Measurements from ENCODE around the gene IFNAR1.

GRCh38 chr21:33327792-33328433, 3.1 kb downstream of the IFNAR1 start:
- TF ChIP-seq POLR2A (IDR thresholded peaks at IDR 0.05; ENCODE audit: low read length), result no peak
- TF ChIP-seq GATA1 (IDR thresholded peaks at IDR 0.05; ENCODE audit: low read depth, low read length), result no peak

Measured in erythroblast (primary cell).